Central memory CD8-positive, alpha-beta T cell (primary cell): ENCODE results near the gene GXYLT1.

Source experiments
- ATAC-seq: fragments of 150-1000 bp; cut with Tn5 transposase; replicated peaks from 2 replicates; pipeline ENCODE4 v1.10.0; 2022; ENCODE audit warnings: mild to moderate bottlenecking, moderate FRiP score, moderate number of reproducible peaks; ENCODE audit not compliant: poor library complexity, severe bottlenecking; ENCODE audit errors: extremely low read depth
- DNase-seq, 2 donors: peaks; one replicate each; pipeline ENCODE4 v3.0.0; 2021; ENCODE audit warnings: low spot score in 2 of 2
- H3K27ac Mint-ChIP-seq: one replicate; pipeline ENCODE4 v1.8.0; 2022; ENCODE audit warnings: low read depth, mild to moderate bottlenecking, moderate library complexity, mixed read lengths
- H3K27me3 Mint-ChIP-seq: one replicate; pipeline ENCODE4 v1.8.0; 2022; ENCODE audit warnings: mixed read lengths
- H3K36me3 Mint-ChIP-seq: one replicate; pipeline ENCODE4 v1.8.0; 2022; ENCODE audit warnings: mild to moderate bottlenecking, moderate library complexity, mixed read lengths; ENCODE audit not compliant: insufficient read depth
- H3K4me1 Mint-ChIP-seq: one replicate; pipeline ENCODE4 v1.8.0; 2022; ENCODE audit warnings: mixed read lengths
- H3K4me3 Mint-ChIP-seq: one replicate; pipeline ENCODE4 v1.8.0; 2022; ENCODE audit warnings: mild to moderate bottlenecking, moderate library complexity, mixed read lengths
- H3K9me3 Mint-ChIP-seq: one replicate; pipeline ENCODE4 v1.8.0; 2022; ENCODE audit warnings: mixed read lengths

The GXYLT1 gene

GRCh38 chr12:42141981-42142606 is 2.6 kb downstream of the GXYLT1 start:
- Mint-ChIP-seq H3K9me3 (no peaks in the 10 kb centered on the region), H3K36me3 (peaks cover 8% of the 10 kb centered on the region), H3K4me3 (no peak overlapping the region), H3K4me1 (peaks cover 45% of the 10 kb centered on the region), H3K27ac (no peak overlapping the region), H3K27me3 (no peaks in the 10 kb centered on the region)
- DNase-seq, result no peak
- ATAC-seq, result no peak

GRCh38 chr12:42140901-42141300 is 3.8 kb downstream of the GXYLT1 start:
- ATAC-seq (no peak), DNase-seq (no peak)
- H3K4me1 Mint-ChIP-seq, result peaks cover 42% of the 10 kb centered on the region
- H3K27ac Mint-ChIP-seq, result no peak overlapping the region
- no peaks in the 10 kb centered on the region for H3K9me3 Mint-ChIP-seq
- peaks cover 8% of the 10 kb centered on the region for H3K36me3 Mint-ChIP-seq
- H3K27me3 Mint-ChIP-seq, result no peaks in the 10 kb centered on the region
- no peak overlapping the region for H3K4me3 Mint-ChIP-seq

GRCh38 chr12:42135259-42135814 is 9.3 kb downstream of the GXYLT1 start:
- Mint-ChIP-seq H3K27me3 (no peaks in the 10 kb centered on the region), H3K9me3 (no peaks in the 10 kb centered on the region), H3K27ac (no peak overlapping the region), H3K36me3 (no peaks in the 10 kb centered on the region), H3K4me3 (no peak overlapping the region), H3K4me1 (peaks cover 23% of the 10 kb centered on the region)
- ATAC-seq, result no peak
- no peak for DNase-seq

- Mint-ChIP-seq H3K4me1 (peaks cover 23% of the 10 kb centered on the region), H3K4me3 (no peak overlapping the region), H3K27ac (no peak overlapping the region), H3K36me3 (no peaks in the 10 kb centered on the region), H3K9me3 (no peaks in the 10 kb centered on the region), H3K27me3 (no peaks in the 10 kb centered on the region)
- no peak for ATAC-seq
- no peak for DNase-seq
These were observed 13.8 kb downstream of the GXYLT1 start for GRCh38 chr12:42130672-42131402.

GRCh38 chr12:42129595-42130204 is 15.0 kb downstream of the GXYLT1 start:
- ATAC-seq (no peak), DNase-seq (no peak)
- H3K27ac Mint-ChIP-seq, result no peak overlapping the region
- no peaks in the 10 kb centered on the region for H3K9me3 Mint-ChIP-seq
- H3K36me3 Mint-ChIP-seq, result no peaks in the 10 kb centered on the region
- no peaks in the 10 kb centered on the region for H3K27me3 Mint-ChIP-seq
- H3K4me3 Mint-ChIP-seq, result no peak overlapping the region
- peaks cover 20% of the 10 kb centered on the region for H3K4me1 Mint-ChIP-seq

GRCh38 chr12:42128888-42129287 is 15.8 kb downstream of the GXYLT1 start:
- H3K4me3 Mint-ChIP-seq, result no peak overlapping the region
- H3K9me3 Mint-ChIP-seq, result no peaks in the 10 kb centered on the region
- ATAC-seq (no peak), DNase-seq (no peak)
- no peak overlapping the region for H3K27ac Mint-ChIP-seq
- H3K4me1 Mint-ChIP-seq, result peaks cover 17% of the 10 kb centered on the region
- H3K36me3 Mint-ChIP-seq, result no peaks in the 10 kb centered on the region
- H3K27me3 Mint-ChIP-seq, result no peaks in the 10 kb centered on the region

GRCh38 chr12:42128327-42128726 is 16.3 kb downstream of the GXYLT1 start:
- no peak for ATAC-seq
- no peak for DNase-seq
- Mint-ChIP-seq H3K36me3 (no peaks in the 10 kb centered on the region), H3K4me3 (no peak overlapping the region), H3K9me3 (no peaks in the 10 kb centered on the region), H3K4me1 (peaks cover 13% of the 10 kb centered on the region), H3K27me3 (no peaks in the 10 kb centered on the region), H3K27ac (no peak overlapping the region)

GRCh38 chr12:42126963-42127362 is 17.7 kb downstream of the GXYLT1 start:
- no peak for DNase-seq
- no peaks in the 10 kb centered on the region for H3K27me3 Mint-ChIP-seq
- no peak for ATAC-seq
- H3K36me3 Mint-ChIP-seq, result no peaks in the 10 kb centered on the region
- H3K9me3 Mint-ChIP-seq, result no peaks in the 10 kb centered on the region
- no peak overlapping the region for H3K27ac Mint-ChIP-seq
- H3K4me3 Mint-ChIP-seq, result no peak overlapping the region
- peaks cover 7% of the 10 kb centered on the region for H3K4me1 Mint-ChIP-seq

- H3K27me3 Mint-ChIP-seq, result no peaks in the 10 kb centered on the region
- no peaks in the 10 kb centered on the region for H3K9me3 Mint-ChIP-seq
- DNase-seq (no peak), ATAC-seq (no peak)
- no peaks in the 10 kb centered on the region for H3K36me3 Mint-ChIP-seq
- H3K4me3 Mint-ChIP-seq, result no peak overlapping the region
- H3K4me1 Mint-ChIP-seq, result peaks cover 7% of the 10 kb centered on the region
- no peak overlapping the region for H3K27ac Mint-ChIP-seq
These were observed 19.3 kb downstream of the GXYLT1 start for GRCh38 chr12:42125388-42125767.

- H3K9me3 Mint-ChIP-seq, result no peaks in the 10 kb centered on the region
- H3K27me3 Mint-ChIP-seq, result no peaks in the 10 kb centered on the region
- H3K36me3 Mint-ChIP-seq, result no peaks in the 10 kb centered on the region
- no peak for ATAC-seq
- no peak for DNase-seq
- peaks cover 7% of the 10 kb centered on the region for H3K4me1 Mint-ChIP-seq
- no peak overlapping the region for H3K27ac Mint-ChIP-seq
- no peak overlapping the region for H3K4me3 Mint-ChIP-seq
These were observed 19.8 kb downstream of the GXYLT1 start for GRCh38 chr12:42124764-42125387.

GRCh38 chr12:42119085-42119633 is 25.5 kb downstream of the GXYLT1 start:
- no peak overlapping the region for H3K27ac Mint-ChIP-seq
- H3K27me3 Mint-ChIP-seq, result no peaks in the 10 kb centered on the region
- H3K4me3 Mint-ChIP-seq, result no peak overlapping the region
- peaks cover 2% of the 10 kb centered on the region for H3K9me3 Mint-ChIP-seq
- H3K36me3 Mint-ChIP-seq, result peaks cover 4% of the 10 kb centered on the region
- DNase-seq (no peak), ATAC-seq (no peak)
- H3K4me1 Mint-ChIP-seq, result peaks cover 3% of the 10 kb centered on the region

GRCh38 chr12:42118136-42118879 is 26.4 kb downstream of the GXYLT1 start:
- Mint-ChIP-seq H3K9me3 (peaks cover 6% of the 10 kb centered on the region), H3K36me3 (peaks cover 6% of the 10 kb centered on the region), H3K4me1 (peaks cover 8% of the 10 kb centered on the region), H3K4me3 (no peak overlapping the region), H3K27ac (no peak overlapping the region), H3K27me3 (no peaks in the 10 kb centered on the region)
- no peak for DNase-seq
- ATAC-seq, result no peak
